ENCODE data around the gene FOXN1. TPM values are rescaled to one million over a fixed set of nuclear protein-coding genes. Genes with fewer than 3 reads are reported as not detected.

The FOXN1 gene
- total RNA-seq, 1 experiment from 2014 or later, result not detected

- CTCF ChIA-PET, result no interaction called here
- BruUV-seq (replicated peaks), result no TSS peak
Observed at GRCh38 chr17:28518132-28518531, 12.0 kb downstream of the FOXN1 start.

DNA sequence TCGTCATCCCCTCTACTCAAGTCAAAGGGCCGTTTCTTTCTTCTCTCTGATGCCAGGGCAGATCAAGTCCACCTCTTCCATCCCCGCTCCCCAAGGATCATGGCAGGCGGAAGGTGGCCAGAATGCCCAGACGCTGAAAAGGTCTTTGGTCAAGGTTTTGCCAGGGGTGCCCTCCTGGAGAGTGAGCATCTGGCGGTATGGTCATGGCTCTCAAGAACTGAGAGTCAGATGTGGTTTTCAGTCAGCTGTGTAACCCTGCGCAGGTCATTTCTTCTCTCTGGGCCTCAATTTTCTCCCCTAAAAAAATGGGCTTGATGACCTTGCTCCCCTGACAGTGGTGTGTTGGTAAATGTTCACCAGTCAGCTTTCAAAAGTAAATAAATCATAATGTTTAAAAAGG, 12.4 kb downstream of the FOXN1 start:
- Histone ChIP-seq H3K79me2 (ENCODE audit: low read length) (no peaks in the 10 kb centered on the region), H3K27ac (ENCODE audit: low read length) (no peak overlapping the region), H3K9me3 (ENCODE audit: low read length) (no peaks in the 10 kb centered on the region), H3K4me2 (ENCODE audit: low read length) (no peak overlapping the region), H3K9ac (ENCODE audit: low read length) (no peak overlapping the region), H3K36me3 (ENCODE audit: low read depth, low read length) (no peaks in the 10 kb centered on the region), H3F3A (ENCODE audit: low read length, unreplicated experiment) (no peaks in the 10 kb centered on the region), H3K27me3 (ENCODE audit: low read length) (no peaks in the 10 kb centered on the region), H2AFZ (ENCODE audit: low read length) (no peak overlapping the region), H4K20me1 (ENCODE audit: low read length) (no peaks in the 10 kb centered on the region), H3K4me1 (ENCODE audit: insufficient read depth, low read length) (no peaks in the 10 kb centered on the region), H3K4me3 (ENCODE audit: low read length) (no peak overlapping the region), H3K9me2 (replicated peaks; ENCODE audit: low read length) (no peaks in the 10 kb centered on the region)
- TF ChIP-seq EZH2 (IDR thresholded peaks at IDR 0.05; ENCODE audit: low read length, unreplicated experiment), result no peak
- TF ChIP-seq EZH2phosphoT487 (IDR thresholded peaks at IDR 0.05; ENCODE audit: borderline replicate concordance, low read length), result no peak
- TF ChIP-seq CTCF (conservative IDR thresholded peaks at IDR 0.05; ENCODE audit: low read depth, low read length), result no peak
- no TSS peak for BruUV-seq (replicated peaks)
- ChIA-PET POLR2A (ENCODE audit: unreplicated experiment) (no interaction called here), CTCF (no interaction called here)
- DNase-seq (no peak), ATAC-seq (no peak)
- intact Hi-C loops (cut with micrococcal nuclease), result no loop called here

More at GRCh38 chr17:28518132-28518531, 12.0 kb downstream of the FOXN1 start:
- H3K36me3 ChIP-seq (ENCODE audit: low read depth, low read length), result no peaks in the 10 kb centered on the region
- H3K9ac ChIP-seq (ENCODE audit: low read length), result no peak overlapping the region
- H3K9me2 ChIP-seq (replicated peaks; ENCODE audit: low read length), result no peaks in the 10 kb centered on the region
- H3F3A ChIP-seq (ENCODE audit: low read length, unreplicated experiment), result no peaks in the 10 kb centered on the region
- H3K4me3 ChIP-seq (ENCODE audit: low read length), result no peak overlapping the region
- ATAC-seq, result no peak
- no peaks in the 10 kb centered on the region for H3K4me1 ChIP-seq (ENCODE audit: insufficient read depth, low read length)
- DNase-seq, result no peak
- no peak overlapping the region for H3K4me2 ChIP-seq (ENCODE audit: low read length)
- intact Hi-C loops (cut with micrococcal nuclease), result no loop called here
- no peaks in the 10 kb centered on the region for H3K79me2 ChIP-seq (ENCODE audit: low read length)
- POLR2A ChIA-PET (ENCODE audit: unreplicated experiment), result no interaction called here
- H3K27ac ChIP-seq (ENCODE audit: low read length), result no peak overlapping the region
- TF ChIP-seq CTCF (conservative IDR thresholded peaks at IDR 0.05; ENCODE audit: low read depth, low read length) (no peak), EZH2 (IDR thresholded peaks at IDR 0.05; ENCODE audit: low read length, unreplicated experiment) (no peak), EZH2phosphoT487 (IDR thresholded peaks at IDR 0.05; ENCODE audit: borderline replicate concordance, low read length) (no peak)
- no peaks in the 10 kb centered on the region for H3K27me3 ChIP-seq (ENCODE audit: low read length)
- H2AFZ ChIP-seq (ENCODE audit: low read length), result no peak overlapping the region
- no peaks in the 10 kb centered on the region for H4K20me1 ChIP-seq (ENCODE audit: low read length)
- no peaks in the 10 kb centered on the region for H3K9me3 ChIP-seq (ENCODE audit: low read length)

- no peak overlapping the region for H2AFZ ChIP-seq (ENCODE audit: low read length)
- intact Hi-C loops (cut with micrococcal nuclease), result no loop called here
- H3K4me3 ChIP-seq (ENCODE audit: low read length), result no peak overlapping the region
- TF ChIP-seq EZH2 (IDR thresholded peaks at IDR 0.05; ENCODE audit: low read length, unreplicated experiment), result no peak
- ATAC-seq, result no peak
- H3K27me3 ChIP-seq (ENCODE audit: low read length), result no peaks in the 10 kb centered on the region
- H4K20me1 ChIP-seq (ENCODE audit: low read length), result no peaks in the 10 kb centered on the region
- no peaks in the 10 kb centered on the region for H3K36me3 ChIP-seq (ENCODE audit: low read depth, low read length)
- no TSS peak for BruUV-seq (replicated peaks)
- CTCF ChIA-PET, result no interaction called here
- no peak overlapping the region for H3K9ac ChIP-seq (ENCODE audit: low read length)
- no peaks in the 10 kb centered on the region for H3K79me2 ChIP-seq (ENCODE audit: low read length)
- no peak overlapping the region for H3K27ac ChIP-seq (ENCODE audit: low read length)
- no peaks in the 10 kb centered on the region for H3F3A ChIP-seq (ENCODE audit: low read length, unreplicated experiment)
- H3K4me2 ChIP-seq (ENCODE audit: low read length), result no peak overlapping the region
- no peaks in the 10 kb centered on the region for H3K4me1 ChIP-seq (ENCODE audit: insufficient read depth, low read length)
- no peak for DNase-seq
- H3K9me2 ChIP-seq (replicated peaks; ENCODE audit: low read length), result no peaks in the 10 kb centered on the region
- POLR2A ChIA-PET (ENCODE audit: unreplicated experiment), result no interaction called here
- no peaks in the 10 kb centered on the region for H3K9me3 ChIP-seq (ENCODE audit: low read length)
Observed at GRCh38 chr17:28519236-28519635, 13.1 kb downstream of the FOXN1 start.

Measured in PC-3 (cell line).